ENCODE measurements around the gene ADAMTS3.

- TF ChIP-seq POLR2AphosphoS5 (IDR thresholded peaks at IDR 0.05; ENCODE audit: insufficient read depth, low read depth, low read length) (no peak), CTCF (IDR thresholded peaks at IDR 0.05; ENCODE audit: extremely low read depth in 1 of 2, insufficient read depth in 1 of 2, low read depth in 1 of 2, low read length in 2 of 2) (no peak), EZH2 (IDR thresholded peaks at IDR 0.05; ENCODE audit: borderline replicate concordance, low read depth, low read length, severe bottlenecking) (no peak), JUN (IDR thresholded peaks at IDR 0.05; ENCODE audit: borderline replicate concordance, insufficient read depth, insufficient read length, low read depth) (no peak), MAX (IDR thresholded peaks at IDR 0.05; ENCODE audit: insufficient read depth, insufficient read length) (no peak), POLR2A (IDR thresholded peaks at IDR 0.05; ENCODE audit: low read depth, low read length) (no peak), GATA2 (IDR thresholded peaks at IDR 0.05; ENCODE audit: insufficient read depth, insufficient read length, low read depth, low read length) (no peak), FOS (IDR thresholded peaks at IDR 0.05; ENCODE audit: borderline replicate concordance, insufficient read depth, low read length) (no peak), MYC (IDR thresholded peaks at IDR 0.05; ENCODE audit: low read depth, low read length) (no peak)
Observed at GRCh38 chr4:72366601-72367000, 202.4 kb downstream of the ADAMTS3 start.
